Measurements from ENCODE around the gene LPIN1. TPM values are rescaled to one million over a fixed set of nuclear protein-coding genes. Genes with fewer than 3 reads are reported as not detected.

LPIN1 gene
- polyA plus RNA-seq, 2 of the 4 experiments (the other 2 are of a cell fraction) = 19.2 to 27.5 TPM

- ChIA-PET POLR2A (no interaction called here), CTCF (interaction anchor here (1.4 to 13.3 kb wide), 8 partner anchors 12 to 54 kb away, joined by 4 to 83 read pairs (median 14); no protein-coding TSS in a partner anchor)
- Histone ChIP-seq H3K4me1 (peaks cover 47% of the 10 kb centered on the region), H3K4me2 (no peak overlapping the region), H3K9me3 (no peaks in the 10 kb centered on the region), H3K4me3 (no peak overlapping the region), H3K27ac (peak overlapping the region in 1 of 2 experiments; percentile 90; a peak in 4 of 6 replicates)
- TF ChIP-seq PBX3 (IDR thresholded peaks at IDR 0.05) (no peak), MAFK (IDR thresholded peaks at IDR 0.05; ENCODE audit: partially characterized antibody) (no peak), USF2 (IDR thresholded peaks at IDR 0.05) (no peak), FOSL2 (IDR thresholded peaks at IDR 0.05) (no peak), FOSL2 (CRISPR knock-in tag; IDR thresholded peaks at IDR 0.05) (no peak), KDM1A (IDR thresholded peaks at IDR 0.05; ENCODE audit: low read depth) (no peak)
- FAIRE-seq (no peak), ATAC-seq (no peak), DNase-seq (ENCODE audit: low read depth in 1 of 2, low spot score in 1 of 2) (no peak)
- 70% methylated on average over 4 of the region's 4 CpGs for WGBS (ENCODE audit: missing lambda C conversion rate)
Observed at GRCh38 chr2:11742317-11742701, 4.1 kb upstream of the LPIN1 start.

- no peak for FAIRE-seq
- H3K4me1 ChIP-seq = peaks cover 53% of the 10 kb centered on the region
- no peak overlapping the region; the same call in 2 of the 3 replicates for H3K4me2 ChIP-seq
- peak overlapping the region; percentile 71 to 90 for H3K27ac ChIP-seq
- ChIA-PET POLR2A (interaction anchor here (2.4 kb wide), 1 partner anchor 45 kb away, joined by 10 read pairs; no protein-coding TSS in a partner anchor), CTCF (interaction anchor here (0.8 to 13.3 kb wide), 11 partner anchors 10 to 910 kb away, joined by 3 to 83 read pairs (median 7); no protein-coding TSS in a partner anchor)
- H3K9me3 ChIP-seq = no peaks in the 10 kb centered on the region
- ATAC-seq = no peak
- no peak for TF ChIP-seq HMGXB4 (CRISPR knock-in tag; IDR thresholded peaks at IDR 0.05; ENCODE audit: borderline replicate concordance)
- TF ChIP-seq KDM1A (IDR thresholded peaks at IDR 0.05; ENCODE audit: low read depth) = no peak
- no peak for TF ChIP-seq MAZ (IDR thresholded peaks at IDR 0.05; ENCODE audit: borderline replicate concordance, low read depth, low read length)
- no peak for TF ChIP-seq TFCP2L1 (CRISPR knock-in tag; IDR thresholded peaks at IDR 0.05)
- TF ChIP-seq CEBPB (IDR thresholded peaks at IDR 0.05) = no peak
- 91% methylated on average over 16 of the region's 16 CpGs for WGBS (ENCODE audit: missing lambda C conversion rate)
- no peak for DNase-seq (ENCODE audit: low read depth in 1 of 2, low spot score in 1 of 2)
- H3K4me3 ChIP-seq = no peak overlapping the region
Observed at GRCh38 chr2:11742702-11743357, 3.6 kb upstream of the LPIN1 start.

GRCh38 chr2:11743366-11743765 is 3.1 kb upstream of the LPIN1 start:
- H3K4me1 ChIP-seq = peaks cover 54% of the 10 kb centered on the region
- no peaks in the 10 kb centered on the region for H3K9me3 ChIP-seq
- TF ChIP-seq HOXA7 (CRISPR knock-in tag; IDR thresholded peaks at IDR 0.05) = no peak
- no peak for TF ChIP-seq PHF8 (IDR thresholded peaks at IDR 0.05; ENCODE audit: borderline replicate concordance, low read depth)
- TF ChIP-seq SREBF2 (IDR thresholded peaks at IDR 0.05) = no peak
- no peak for TF ChIP-seq CBX8 (IDR thresholded peaks at IDR 0.05)
- TF ChIP-seq HOXB13 (CRISPR knock-in tag; IDR thresholded peaks at IDR 0.05; ENCODE audit: low read depth) = no peak
- TF ChIP-seq NPAS2 (CRISPR knock-in tag; IDR thresholded peaks at IDR 0.05; ENCODE audit: borderline replicate concordance) = no peak
- TF ChIP-seq FOSL2 (IDR thresholded peaks at IDR 0.05) = no peak
- no peak for TF ChIP-seq FOSL2 (CRISPR knock-in tag; IDR thresholded peaks at IDR 0.05)
- TF ChIP-seq JUN (IDR thresholded peaks at IDR 0.05) = no peak
- TF ChIP-seq TP53 (CRISPR knock-in tag; IDR thresholded peaks at IDR 0.05) = no peak
- no peak for TF ChIP-seq E2F6 (IDR thresholded peaks at IDR 0.05; ENCODE audit: borderline replicate concordance, low read depth)
- TF ChIP-seq JUNB (IDR thresholded peaks at IDR 0.05) = no peak
- no peak for TF ChIP-seq RCOR1 (IDR thresholded peaks at IDR 0.05; ENCODE audit: low read depth, low read length)
- H3K27ac ChIP-seq = peak overlapping the region; percentile 71 to 90
- POLR2A ChIA-PET = interaction anchor here (1.0 to 2.4 kb wide), 2 partner anchors 11 to 45 kb away, joined by 6 to 10 read pairs; no protein-coding TSS in a partner anchor
- DNase-seq (ENCODE audit: low read depth in 1 of 2, low spot score in 1 of 2) (no peak), ATAC-seq (no peak), FAIRE-seq (no peak)
- H3K4me3 ChIP-seq = no peak overlapping the region
- 81% methylated on average over 4 of the region's 7 CpGs for WGBS (ENCODE audit: missing lambda C conversion rate)
- peak overlapping the region; percentile 61 for H3K4me2 ChIP-seq
- CTCF ChIA-PET = interaction anchor here (0.8 to 13.3 kb wide), 13 partner anchors 8 to 911 kb away, joined by 3 to 83 read pairs (median 9); no protein-coding TSS in a partner anchor

Measured in A549 (cell line).